ENCODE data around the gene ZNF518A. TPM values are rescaled to one million over a fixed set of nuclear protein-coding genes. Genes with fewer than 3 reads are reported as not detected.

ZNF518A gene
- total RNA-seq, 3 donors from 2014 or later: 32.0 to 52.2 (median 34.0) TPM

- no peak for TF ChIP-seq CTCF (IDR thresholded peaks at IDR 0.05)
- Histone ChIP-seq H3K9me3 (no peaks in the 10 kb centered on the region), H3K4me1 (ENCODE audit: low read depth) (no peaks in the 10 kb centered on the region), H3K36me3 (ENCODE audit: low read depth) (no peaks in the 10 kb centered on the region), H3K4me3 (no peak overlapping the region)
- intact Hi-C loops (cut with DNase I, micrococcal nuclease): no loop called here
- ATAC-seq (no peak), DNase-seq (no peak)
These were observed 32.2 kb upstream of the ZNF518A start for GRCh38 chr10:96097865-96098264.

- ATAC-seq: no peak
- Histone ChIP-seq H3K4me3 (no peak overlapping the region), H3K4me1 (ENCODE audit: low read depth) (no peaks in the 10 kb centered on the region), H3K36me3 (ENCODE audit: low read depth) (no peaks in the 10 kb centered on the region), H3K9me3 (no peaks in the 10 kb centered on the region)
- intact Hi-C loops (cut with DNase I, micrococcal nuclease): no loop called here
- no peak for DNase-seq
- no peak for TF ChIP-seq CTCF (IDR thresholded peaks at IDR 0.05)
These were observed 22.5 kb upstream of the ZNF518A start for GRCh38 chr10:96107623-96108038.

- H3K36me3 ChIP-seq (ENCODE audit: low read depth): no peaks in the 10 kb centered on the region
- no peak for TF ChIP-seq CTCF (IDR thresholded peaks at IDR 0.05)
- DNase-seq (no peak), ATAC-seq (no peak)
- intact Hi-C loops (cut with DNase I, micrococcal nuclease): no loop called here
- no peak overlapping the region for H3K4me3 ChIP-seq
- H3K4me1 ChIP-seq (ENCODE audit: low read depth): no peaks in the 10 kb centered on the region
- no peaks in the 10 kb centered on the region for H3K9me3 ChIP-seq
These were observed 17.6 kb upstream of the ZNF518A start for GRCh38 chr10:96112531-96112930.

- Histone ChIP-seq H3K36me3 (ENCODE audit: low read depth) (no peaks in the 10 kb centered on the region), H3K4me3 (no peak overlapping the region), H3K9me3 (no peaks in the 10 kb centered on the region), H3K4me1 (ENCODE audit: low read depth) (no peaks in the 10 kb centered on the region)
- ATAC-seq: peak; percentile 88
- TF ChIP-seq CTCF (IDR thresholded peaks at IDR 0.05): no peak
- intact Hi-C loops (cut with DNase I, micrococcal nuclease): no loop called here
- DNase-seq: peak in 2 of 3 donors; percentile 39 to 55
These were observed 11.3 kb upstream of the ZNF518A start for GRCh38 chr10:96118604-96119450.

- TF ChIP-seq CTCF (IDR thresholded peaks at IDR 0.05): no peak
- ATAC-seq: no peak
- DNase-seq: no peak
- no peak overlapping the region for H3K4me3 ChIP-seq
- no peaks in the 10 kb centered on the region for H3K9me3 ChIP-seq
- intact Hi-C loops (cut with DNase I, micrococcal nuclease): no loop called here
- H3K4me1 ChIP-seq (ENCODE audit: low read depth): no peaks in the 10 kb centered on the region
- H3K36me3 ChIP-seq (ENCODE audit: low read depth): no peaks in the 10 kb centered on the region
These were observed 7.3 kb upstream of the ZNF518A start for GRCh38 chr10:96122824-96123223.
